ENCODE measurements around the gene SIPA1L3.

DNA sequence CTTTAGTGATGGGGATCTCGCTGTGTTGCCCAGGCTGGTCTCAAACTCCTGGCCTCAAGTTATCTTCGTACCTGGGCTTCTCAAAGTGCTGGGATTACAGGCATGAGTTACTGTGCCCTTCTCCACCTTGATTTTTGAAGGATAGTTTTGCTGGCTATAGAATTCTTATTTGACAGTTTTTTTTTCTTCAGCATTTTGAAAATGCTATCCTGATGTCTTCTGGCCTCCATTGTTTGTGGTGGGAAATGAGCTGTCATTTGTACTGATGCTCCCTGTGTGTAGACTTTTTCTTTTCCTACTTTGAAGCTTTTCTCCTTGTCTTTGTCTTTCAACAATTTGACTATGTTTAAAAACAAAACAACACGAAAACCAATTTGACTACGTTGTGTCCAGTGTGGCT is 54.2 kb downstream of the SIPA1L3 start:
- TF ChIP-seq, protein P1, sequence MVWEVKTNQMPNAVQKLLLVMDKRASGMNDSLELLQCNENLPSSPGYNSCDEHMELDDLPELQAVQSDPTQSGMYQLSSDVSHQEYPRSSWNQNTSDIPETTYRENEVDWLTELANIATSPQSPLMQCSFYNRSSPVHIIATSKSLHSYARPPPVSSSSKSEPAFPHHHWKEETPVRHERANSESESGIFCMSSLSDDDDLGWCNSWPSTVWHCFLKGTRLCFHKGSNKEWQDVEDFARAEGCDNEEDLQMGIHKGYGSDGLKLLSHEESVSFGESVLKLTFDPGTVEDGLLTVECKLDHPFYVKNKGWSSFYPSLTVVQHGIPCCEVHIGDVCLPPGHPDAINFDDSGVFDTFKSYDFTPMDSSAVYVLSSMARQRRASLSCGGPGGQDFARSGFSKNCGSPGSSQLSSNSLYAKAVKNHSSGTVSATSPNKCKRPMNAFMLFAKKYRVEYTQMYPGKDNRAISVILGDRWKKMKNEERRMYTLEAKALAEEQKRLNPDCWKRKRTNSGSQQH (CRISPR knock-in tag; IDR thresholded peaks at IDR 0.05), result no peak
- TF ChIP-seq RAD21 (CRISPR knock-in tag; conservative IDR thresholded peaks at IDR 0.05 in 1 of 2, IDR thresholded peaks at IDR 0.05 in 1 of 2) (no peak), GABPA (tag; conservative IDR thresholded peaks at IDR 0.05; ENCODE audit: low read depth) (no peak), JUND (IDR thresholded peaks at IDR 0.05; ENCODE audit: borderline replicate concordance, low read depth, low read length) (no peak), JUND (tag; IDR thresholded peaks at IDR 0.05; ENCODE audit: borderline replicate concordance, low read depth, low read length) (no peak), POLR2AphosphoS5 (IDR thresholded peaks at IDR 0.05; ENCODE audit: control insufficient read depth, insufficient read depth, low read depth, low read length) (no peak), MCM3 (IDR thresholded peaks at IDR 0.05) (no peak)
- TF ChIP-seq, protein P2, sequence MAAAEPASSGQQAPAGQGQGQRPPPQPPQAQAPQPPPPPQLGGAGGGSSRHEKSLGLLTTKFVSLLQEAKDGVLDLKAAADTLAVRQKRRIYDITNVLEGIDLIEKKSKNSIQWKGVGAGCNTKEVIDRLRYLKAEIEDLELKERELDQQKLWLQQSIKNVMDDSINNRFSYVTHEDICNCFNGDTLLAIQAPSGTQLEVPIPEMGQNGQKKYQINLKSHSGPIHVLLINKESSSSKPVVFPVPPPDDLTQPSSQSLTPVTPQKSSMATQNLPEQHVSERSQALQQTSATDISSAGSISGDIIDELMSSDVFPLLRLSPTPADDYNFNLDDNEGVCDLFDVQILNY (CRISPR knock-in tag; IDR thresholded peaks at IDR 0.05), result no peak
- TF ChIP-seq, protein P3, sequence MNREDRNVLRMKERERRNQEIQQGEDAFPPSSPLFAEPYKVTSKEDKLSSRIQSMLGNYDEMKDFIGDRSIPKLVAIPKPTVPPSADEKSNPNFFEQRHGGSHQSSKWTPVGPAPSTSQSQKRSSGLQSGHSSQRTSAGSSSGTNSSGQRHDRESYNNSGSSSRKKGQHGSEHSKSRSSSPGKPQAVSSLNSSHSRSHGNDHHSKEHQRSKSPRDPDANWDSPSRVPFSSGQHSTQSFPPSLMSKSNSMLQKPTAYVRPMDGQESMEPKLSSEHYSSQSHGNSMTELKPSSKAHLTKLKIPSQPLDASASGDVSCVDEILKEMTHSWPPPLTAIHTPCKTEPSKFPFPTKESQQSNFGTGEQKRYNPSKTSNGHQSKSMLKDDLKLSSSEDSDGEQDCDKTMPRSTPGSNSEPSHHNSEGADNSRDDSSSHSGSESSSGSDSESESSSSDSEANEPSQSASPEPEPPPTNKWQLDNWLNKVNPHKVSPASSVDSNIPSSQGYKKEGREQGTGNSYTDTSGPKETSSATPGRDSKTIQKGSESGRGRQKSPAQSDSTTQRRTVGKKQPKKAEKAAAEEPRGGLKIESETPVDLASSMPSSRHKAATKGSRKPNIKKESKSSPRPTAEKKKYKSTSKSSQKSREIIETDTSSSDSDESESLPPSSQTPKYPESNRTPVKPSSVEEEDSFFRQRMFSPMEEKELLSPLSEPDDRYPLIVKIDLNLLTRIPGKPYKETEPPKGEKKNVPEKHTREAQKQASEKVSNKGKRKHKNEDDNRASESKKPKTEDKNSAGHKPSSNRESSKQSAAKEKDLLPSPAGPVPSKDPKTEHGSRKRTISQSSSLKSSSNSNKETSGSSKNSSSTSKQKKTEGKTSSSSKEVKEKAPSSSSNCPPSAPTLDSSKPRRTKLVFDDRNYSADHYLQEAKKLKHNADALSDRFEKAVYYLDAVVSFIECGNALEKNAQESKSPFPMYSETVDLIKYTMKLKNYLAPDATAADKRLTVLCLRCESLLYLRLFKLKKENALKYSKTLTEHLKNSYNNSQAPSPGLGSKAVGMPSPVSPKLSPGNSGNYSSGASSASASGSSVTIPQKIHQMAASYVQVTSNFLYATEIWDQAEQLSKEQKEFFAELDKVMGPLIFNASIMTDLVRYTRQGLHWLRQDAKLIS (CRISPR knock-in tag; IDR thresholded peaks at IDR 0.05), result no peak
- TF ChIP-seq, protein P4, sequence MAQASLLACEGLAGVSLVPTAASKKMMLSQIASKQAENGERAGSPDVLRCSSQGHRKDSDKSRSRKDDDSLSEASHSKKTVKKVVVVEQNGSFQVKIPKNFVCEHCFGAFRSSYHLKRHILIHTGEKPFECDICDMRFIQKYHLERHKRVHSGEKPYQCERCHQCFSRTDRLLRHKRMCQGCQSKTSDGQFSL (CRISPR knock-in tag; IDR thresholded peaks at IDR 0.05), result no peak
- TF ChIP-seq, protein P4 (tag; IDR thresholded peaks at IDR 0.05), result no peak

Data from K562 (cell line).